NK-92 (cell line): ENCODE measurements around the gene SH3GLB2.
A peak's percentile ranks its signal among the peaks of the same experiment; 100 is the strongest.

Experiments
- DNase-seq: peaks from one replicate; lab custom pipeline; 2025; ENCODE audit not compliant: unreplicated experiment; lab: John Stamatoyannopoulos, UW

Gene SH3GLB2

GRCh38 chr9:129028192-129028966, at the start of gene SH3GLB2:
Gene SH3GLB2 (minus strand): TSS chr9:129028331. CDS start chr9:129028154, 177 bp downstream.
- DNase-seq: peak; percentile 29

- no peak for DNase-seq
These were observed 49.1 kb upstream of the SH3GLB2 start for GRCh38 chr9:129077236-129077635.

- no peak for DNase-seq
These were observed 48.5 kb upstream of the SH3GLB2 start for GRCh38 chr9:129076640-129077037.

- no peak for DNase-seq
These were observed 48.0 kb upstream of the SH3GLB2 start for GRCh38 chr9:129075996-129076639.

GRCh38 chr9:129074106-129074505, 46.0 kb upstream of the SH3GLB2 start:
- no peak for DNase-seq

- DNase-seq: no peak
These were observed 45.3 kb upstream of the SH3GLB2 start for GRCh38 chr9:129073404-129073803.

- DNase-seq: no peak
These were observed 44.0 kb upstream of the SH3GLB2 start for GRCh38 chr9:129072171-129072570.

- no peak for DNase-seq
These were observed 43.5 kb upstream of the SH3GLB2 start for GRCh38 chr9:129071526-129072126.

- DNase-seq: no peak
These were observed 42.8 kb upstream of the SH3GLB2 start for GRCh38 chr9:129070696-129071525.

- DNase-seq: no peak
These were observed 41.9 kb upstream of the SH3GLB2 start for GRCh38 chr9:129069862-129070641.

- no peak for DNase-seq
These were observed 41.1 kb upstream of the SH3GLB2 start for GRCh38 chr9:129068990-129069861.

- DNase-seq: no peak
These were observed 40.0 kb upstream of the SH3GLB2 start for GRCh38 chr9:129068110-129068509.

GRCh38 chr9:129064499-129064908, 36.4 kb upstream of the SH3GLB2 start:
- no peak for DNase-seq

GRCh38 chr9:129063061-129063460, 34.9 kb upstream of the SH3GLB2 start:
- no peak for DNase-seq

GRCh38 chr9:129060991-129061390, 32.9 kb upstream of the SH3GLB2 start:
- DNase-seq: no peak

- no peak for DNase-seq
These were observed 32.0 kb upstream of the SH3GLB2 start for GRCh38 chr9:129059796-129060785.

- no peak for DNase-seq
These were observed 31.0 kb upstream of the SH3GLB2 start for GRCh38 chr9:129058965-129059795.
